Measurements from ENCODE around the gene CAST. TPM values are rescaled to one million over a fixed set of nuclear protein-coding genes. Genes with fewer than 3 reads are reported as not detected.

The CAST gene
- total RNA-seq, 2 experiments from 2014 or later: 197 to 200 TPM

- ChIA-PET CTCF (no interaction called here), POLR2A (no interaction called here)
- H3K36me3 Mint-ChIP-seq (ENCODE audit: low read depth): no peaks in the 10 kb centered on the region
- H3K4me3 ChIP-seq (ENCODE audit: low read length): no peak overlapping the region
- no peak overlapping the region for H3K27ac ChIP-seq (ENCODE audit: low read depth in 1 of 2, low read length in 2 of 2)
- H3K27me3 ChIP-seq (ENCODE audit: control insufficient read depth in 1 of 2, insufficient read depth in 2 of 2, low read length in 2 of 2): no peaks in the 10 kb centered on the region
- no peak overlapping the region for H3K27ac Mint-ChIP-seq
- no peak for TF ChIP-seq CTCF (IDR thresholded peaks at IDR 0.05)
- H3K4me1 ChIP-seq (ENCODE audit: insufficient read depth, low read length): no peaks in the 10 kb centered on the region
- intact Hi-C loops (cut with DNase I, micrococcal nuclease): no loop called here
- H3K9me3 Mint-ChIP-seq: no peaks in the 10 kb centered on the region
- no peak for ATAC-seq (ENCODE audit: poor library complexity)
- no peak for DNase-seq
- H3K4me1 Mint-ChIP-seq (ENCODE audit: low read depth): no peaks in the 10 kb centered on the region
- no peaks in the 10 kb centered on the region for H3K27me3 Mint-ChIP-seq
- H3K36me3 ChIP-seq (ENCODE audit: insufficient read depth, low read length): no peaks in the 10 kb centered on the region
- H3K9me3 ChIP-seq (ENCODE audit: control insufficient read depth in 1 of 2, insufficient read depth in 1 of 2, low read length in 2 of 2): no peaks in the 10 kb centered on the region
- H3K4me3 Mint-ChIP-seq: no peak overlapping the region
These were observed 20.6 kb upstream of the CAST start for GRCh38 chr5:96641368-96642280.

- Mint-ChIP-seq H3K4me1 (ENCODE audit: low read depth) (no peaks in the 10 kb centered on the region), H3K4me3 (no peak overlapping the region), H3K27ac (no peak overlapping the region), H3K36me3 (ENCODE audit: low read depth) (no peaks in the 10 kb centered on the region), H3K27me3 (no peaks in the 10 kb centered on the region), H3K9me3 (no peaks in the 10 kb centered on the region)
- Histone ChIP-seq H3K4me1 (ENCODE audit: insufficient read depth, low read length) (no peaks in the 10 kb centered on the region), H3K27me3 (ENCODE audit: control insufficient read depth in 1 of 2, insufficient read depth in 2 of 2, low read length in 2 of 2) (no peaks in the 10 kb centered on the region), H3K27ac (ENCODE audit: low read depth in 1 of 2, low read length in 2 of 2) (no peak overlapping the region), H3K4me3 (ENCODE audit: low read length) (no peak overlapping the region), H3K9me3 (ENCODE audit: control insufficient read depth in 1 of 2, insufficient read depth in 1 of 2, low read length in 2 of 2) (no peaks in the 10 kb centered on the region), H3K36me3 (ENCODE audit: insufficient read depth, low read length) (no peaks in the 10 kb centered on the region)
- ChIA-PET POLR2A (no interaction called here), CTCF (no interaction called here)
- TF ChIP-seq CTCF (IDR thresholded peaks at IDR 0.05): no peak
- no peak for DNase-seq
- ATAC-seq (ENCODE audit: poor library complexity): no peak
- intact Hi-C loops (cut with DNase I, micrococcal nuclease): no loop called here
These were observed 19.9 kb upstream of the CAST start for GRCh38 chr5:96642281-96642640.

GRCh38 chr5:96645091-96645490, 17.1 kb upstream of the CAST start:
- POLR2A ChIA-PET: no interaction called here
- TF ChIP-seq CTCF (IDR thresholded peaks at IDR 0.05): no peak

More at GRCh38 chr5:96645091-96645490, 17.1 kb upstream of the CAST start:
- H3K4me1 Mint-ChIP-seq (ENCODE audit: low read depth): no peaks in the 10 kb centered on the region
- no peaks in the 10 kb centered on the region for H3K27me3 ChIP-seq (ENCODE audit: control insufficient read depth in 1 of 2, insufficient read depth in 2 of 2, low read length in 2 of 2)
- H3K4me1 ChIP-seq (ENCODE audit: insufficient read depth, low read length): no peaks in the 10 kb centered on the region
- DNase-seq: no peak
- H3K4me3 ChIP-seq (ENCODE audit: low read length): no peak overlapping the region
- H3K27ac Mint-ChIP-seq: no peak overlapping the region
- intact Hi-C loops (cut with DNase I, micrococcal nuclease): no loop called here
- no peaks in the 10 kb centered on the region for H3K27me3 Mint-ChIP-seq
- H3K9me3 Mint-ChIP-seq: no peaks in the 10 kb centered on the region
- H3K36me3 ChIP-seq (ENCODE audit: insufficient read depth, low read length): no peaks in the 10 kb centered on the region
- H3K27ac ChIP-seq (ENCODE audit: low read depth in 1 of 2, low read length in 2 of 2): no peak overlapping the region
- ATAC-seq (ENCODE audit: poor library complexity): no peak
- no peaks in the 10 kb centered on the region for H3K9me3 ChIP-seq (ENCODE audit: control insufficient read depth in 1 of 2, insufficient read depth in 1 of 2, low read length in 2 of 2)
- CTCF ChIA-PET: no interaction called here
- no peak overlapping the region for H3K4me3 Mint-ChIP-seq
- no peaks in the 10 kb centered on the region for H3K36me3 Mint-ChIP-seq (ENCODE audit: low read depth)

All from CD4-positive, alpha-beta T cell (primary cell).